Measurements from ENCODE around the gene TRPC3. TPM values are rescaled to one million over a fixed set of nuclear protein-coding genes. Genes with fewer than 3 reads are reported as not detected.
"Not testable (repeated sequence)": the region's sequence is repeated elsewhere in the genome, so short reads cannot be mapped to it uniquely, and the experiment has no call there.

Gene TRPC3
- total RNA-seq, 1 donor from 2014 or later, result 0.18 TPM

GRCh38 chr4:121950212-121950679 is 1.6 kb downstream of the TRPC3 start:
- DNase-seq (ENCODE audit: extremely low read depth, low read depth, low spot score), result no peak

GRCh38 chr4:121946644-121947043 is 5.2 kb downstream of the TRPC3 start:
- no peak for DNase-seq (ENCODE audit: extremely low read depth, low read depth, low spot score)

GRCh38 chr4:121943941-121944340 is 7.9 kb downstream of the TRPC3 start:
- no peak for DNase-seq (ENCODE audit: extremely low read depth, low read depth, low spot score)

GRCh38 chr4:121939690-121940089 is 12.2 kb downstream of the TRPC3 start:
- DNase-seq (ENCODE audit: extremely low read depth, low read depth, low spot score), result no peak

GRCh38 chr4:121938282-121939092 is 13.4 kb downstream of the TRPC3 start:
- DNase-seq (ENCODE audit: extremely low read depth, low read depth, low spot score), result no peak

GRCh38 chr4:121936101-121936500 is 15.8 kb downstream of the TRPC3 start:
- DNase-seq (ENCODE audit: extremely low read depth, low read depth, low spot score), result no peak

- DNase-seq (ENCODE audit: extremely low read depth, low read depth, low spot score), result no peak
These were observed 17.2 kb downstream of the TRPC3 start for GRCh38 chr4:121934635-121935034.

- no peak for DNase-seq (ENCODE audit: extremely low read depth, low read depth, low spot score)
These were observed 19.5 kb downstream of the TRPC3 start for GRCh38 chr4:121932212-121932974.

- DNase-seq (ENCODE audit: extremely low read depth, low read depth, low spot score), result no peak
These were observed 21.6 kb downstream of the TRPC3 start for GRCh38 chr4:121930304-121930703.

- DNase-seq (ENCODE audit: extremely low read depth, low read depth, low spot score), result no peak
These were observed 23.9 kb downstream of the TRPC3 start for GRCh38 chr4:121927948-121928347.

GRCh38 chr4:121926490-121926889 is 25.4 kb downstream of the TRPC3 start:
- not testable (repeated sequence) for DNase-seq (ENCODE audit: extremely low read depth, low read depth, low spot score)

- DNase-seq (ENCODE audit: extremely low read depth, low read depth, low spot score), result no peak
These were observed 28.6 kb downstream of the TRPC3 start for GRCh38 chr4:121923306-121923705.

- no peak for DNase-seq (ENCODE audit: extremely low read depth, low read depth, low spot score)
These were observed 38.2 kb downstream of the TRPC3 start for GRCh38 chr4:121913667-121914066.

GRCh38 chr4:121908346-121908745 is 43.5 kb downstream of the TRPC3 start:
- DNase-seq (ENCODE audit: extremely low read depth, low read depth, low spot score), result no peak

GRCh38 chr4:121900132-121900983 is 51.5 kb downstream of the TRPC3 start:
- peak; percentile 41 for DNase-seq (ENCODE audit: extremely low read depth, low read depth, low spot score)

- DNase-seq (ENCODE audit: extremely low read depth, low read depth, low spot score), result no peak
These were observed 53.7 kb downstream of the TRPC3 start for GRCh38 chr4:121898150-121898549.

GRCh38 chr4:121888134-121888533 is 63.7 kb downstream of the TRPC3 start:
- DNase-seq (ENCODE audit: extremely low read depth, low read depth, low spot score), result no peak

GRCh38 chr4:121885115-121885514 is 66.7 kb downstream of the TRPC3 start:
- no peak for DNase-seq (ENCODE audit: extremely low read depth, low read depth, low spot score)

- no peak for DNase-seq (ENCODE audit: extremely low read depth, low read depth, low spot score)
These were observed 70.7 kb downstream of the TRPC3 start for GRCh38 chr4:121881158-121881557.

GRCh38 chr4:121879135-121879534 is 72.7 kb downstream of the TRPC3 start:
- DNase-seq (ENCODE audit: extremely low read depth, low read depth, low spot score), result no peak
